H9 (cell line): ENCODE data around the gene TBC1D22A. TPM values are rescaled to one million over a fixed set of nuclear protein-coding genes. Genes with fewer than 3 reads are reported as not detected.

Source experiments
- DNase-seq: peaks from one replicate; pipeline ENCODE4 v3.0.0-alpha.2; 2017
- H2AFZ ChIP-seq: one replicate; pipeline ENCODE4 v1.6.1; 2013; ENCODE audit warnings: mild to moderate bottlenecking, low read length, control low read depth, moderate library complexity
- H2AK5ac ChIP-seq: 2 replicates; pipeline ENCODE4 v1.6.1; 2013; ENCODE audit warnings: low read length, control low read depth, mixed read lengths; ENCODE audit not compliant: insufficient read length
- H2BK120ac ChIP-seq: one replicate; pipeline ENCODE4 v1.6.1; 2013; ENCODE audit warnings: low read depth, mild to moderate bottlenecking, low read length, control low read depth, inconsistent platforms; ENCODE audit not compliant: poor library complexity, severe bottlenecking
- H2BK12ac ChIP-seq: 2 replicates; pipeline ENCODE4 v1.6.1; 2013; ENCODE audit warnings: low read length, control low read depth, mixed read lengths, low read depth; ENCODE audit not compliant: insufficient read length
- H2BK15ac ChIP-seq: 2 replicates; pipeline ENCODE4 v1.6.1; 2013; ENCODE audit warnings: low read depth, low read length, control low read depth
- H2BK20ac ChIP-seq: one replicate; pipeline ENCODE4 v1.6.1; 2013; ENCODE audit warnings: low read depth, mild to moderate bottlenecking, low read length, control low read depth, inconsistent platforms; ENCODE audit not compliant: poor library complexity, severe bottlenecking
- H2BK5ac ChIP-seq: 2 replicates; pipeline ENCODE4 v1.6.1; 2013; ENCODE audit warnings: low read length, control low read depth, mixed read lengths; ENCODE audit not compliant: insufficient read length
- H3K14ac ChIP-seq: 2 replicates; pipeline ENCODE4 v1.6.1; 2013; ENCODE audit warnings: low read length, control low read depth; ENCODE audit not compliant: insufficient read depth
- H3K18ac ChIP-seq: 2 replicates; pipeline ENCODE4 v1.6.1; 2013; ENCODE audit warnings: low read depth, mild to moderate bottlenecking, mixed read lengths, low read length, control low read depth; ENCODE audit not compliant: insufficient read length
- H3K23ac ChIP-seq: 2 replicates; pipeline ENCODE4 v1.6.1; 2013; ENCODE audit warnings: low read length, control low read depth, mixed read lengths, low read depth; ENCODE audit not compliant: insufficient read length
- H3K23me2 ChIP-seq: 2 replicates; pipeline ENCODE4 v1.6.1; 2013; ENCODE audit warnings: low read depth, mild to moderate bottlenecking, mixed read lengths, low read length, control low read depth; ENCODE audit not compliant: insufficient read length, poor library complexity, severe bottlenecking
- H3K27ac ChIP-seq: 2 replicates; pipeline ENCODE4 v1.5.1; 2013; ENCODE audit warnings: low read length, control low read depth, mixed read lengths, low read depth; ENCODE audit not compliant: insufficient read length
- H3K27me3 ChIP-seq: 2 replicates; pipeline ENCODE4 v1.6.1; 2013; ENCODE audit warnings: low read length, control low read depth, inconsistent platforms; ENCODE audit not compliant: insufficient read depth
- H3K4ac ChIP-seq: 2 replicates; pipeline ENCODE4 v1.6.1; 2013; ENCODE audit warnings: low read depth, mild to moderate bottlenecking, control low read depth, inconsistent platforms, low read length, moderate library complexity
- H3K4me1 ChIP-seq: 2 replicates; pipeline ENCODE4 v1.6.1; 2013; ENCODE audit warnings: low read length, control low read depth, inconsistent platforms; ENCODE audit not compliant: insufficient read depth
- H3K4me2 ChIP-seq: 2 replicates; pipeline ENCODE4 v1.6.1; 2013; ENCODE audit warnings: low read length, control low read depth, mixed read lengths; ENCODE audit not compliant: insufficient read length, insufficient read depth
- H3K56ac ChIP-seq: 2 replicates; pipeline ENCODE4 v1.6.1; 2013; ENCODE audit warnings: low read depth, mild to moderate bottlenecking, mixed read lengths, low read length, control low read depth; ENCODE audit not compliant: insufficient read length
- H3K79me1 ChIP-seq: 2 replicates; pipeline ENCODE4 v1.6.1; 2013; ENCODE audit warnings: low read depth, mild to moderate bottlenecking, moderate library complexity, low read length, control low read depth, inconsistent platforms; ENCODE audit not compliant: insufficient read depth, poor library complexity, severe bottlenecking
- H3K79me2 ChIP-seq: 2 replicates; pipeline ENCODE4 v1.6.1; 2013; ENCODE audit warnings: low read length, control low read depth, inconsistent platforms; ENCODE audit not compliant: insufficient read depth
- H3K9ac ChIP-seq: 2 replicates; pipeline ENCODE4 v1.6.1; 2013; ENCODE audit warnings: low read length, control low read depth, mixed read lengths; ENCODE audit not compliant: insufficient read length; ENCODE audit errors: extremely low read depth
- H3K9me3 ChIP-seq: one replicate; pipeline ENCODE4 v1.6.1; 2013; ENCODE audit warnings: low read depth, low read length, inconsistent platforms; ENCODE audit not compliant: control insufficient read depth
- H3T11ph ChIP-seq: one replicate; pipeline ENCODE4 v1.6.1; 2013; ENCODE audit warnings: mild to moderate bottlenecking, low read length, control low read depth, inconsistent platforms
- H4K20me1 ChIP-seq: one replicate; pipeline ENCODE4 v1.6.1; 2013; ENCODE audit not compliant: control insufficient read depth, insufficient read length, insufficient read depth
- H4K5ac ChIP-seq: 2 replicates; pipeline ENCODE4 v1.6.1; 2013; ENCODE audit warnings: low read depth, mild to moderate bottlenecking, mixed read lengths, low read length, control low read depth; ENCODE audit not compliant: insufficient read length
- H4K8ac ChIP-seq: replicated peaks from 2 replicates; pipeline ENCODE4 v1.6.1; 2013; ENCODE audit warnings: low read length, control low read depth, mixed read lengths, low read depth; ENCODE audit not compliant: insufficient read length
- H4K91ac ChIP-seq: 2 replicates; pipeline ENCODE4 v1.6.1; 2013; ENCODE audit warnings: low read depth, mild to moderate bottlenecking, moderate library complexity, mixed read lengths, low read length, control low read depth; ENCODE audit not compliant: insufficient read length
- H3K27ac Mint-ChIP-seq, 3 experiments: 2 replicates in 2 of 3; 3 replicates in 1 of 3; pipeline ENCODE4 v1.8.0; 2020 to 2021; ENCODE audit warnings: mixed read lengths in 3 of 3, mild to moderate bottlenecking in 1 of 3, moderate library complexity in 1 of 3
- H3K27me3 Mint-ChIP-seq: 2 replicates; pipeline ENCODE4 v1.8.0; 2021; ENCODE audit warnings: low read depth, mild to moderate bottlenecking, moderate library complexity, mixed read lengths
- H3K36me3 Mint-ChIP-seq, 3 experiments: 2 replicates in 2 of 3; 3 replicates in 1 of 3; pipeline ENCODE4 v1.8.0; 2020 to 2021; ENCODE audit warnings: low read depth in 3 of 3, mixed read lengths in 3 of 3; ENCODE audit not compliant: insufficient read depth in 1 of 3
- H3K4me1 Mint-ChIP-seq, 2 experiments: 2 replicates each; pipeline ENCODE4 v1.8.0; 2020; ENCODE audit warnings: mixed read lengths in 2 of 2
- H3K4me3 Mint-ChIP-seq, 2 experiments: 2 replicates in 1 of 2; 3 replicates in 1 of 2; pipeline ENCODE4 v1.8.0; 2020 to 2021; ENCODE audit warnings: mild to moderate bottlenecking in 2 of 2, mixed read lengths in 2 of 2, moderate library complexity in 1 of 2
- H3K9me3 Mint-ChIP-seq, 2 experiments: 2 replicates in 1 of 2; 3 replicates in 1 of 2; pipeline ENCODE4 v1.8.0; 2020; ENCODE audit warnings: mild to moderate bottlenecking in 2 of 2, mixed read lengths in 2 of 2, moderate library complexity in 1 of 2
- CTCF ChIP-seq: fragments of 200-600 bp; sonication (generic); conservative IDR thresholded peaks from 3 replicates; pipeline ENCODE4 v1.8.0; 2021; ENCODE audit warnings: antibody characterized with exemption, mild to moderate bottlenecking
- WGBS: extraction: QIAGEN DNeasy Blood & Tissue Kit; methylation state at CpG from one replicate; pipeline ENCODE4 v1.1.7; 2013; ENCODE audit warnings: missing lambda C conversion rate, low lambda C conversion rate, mixed read lengths; ENCODE audit not compliant: insufficient read length; ENCODE audit errors: extremely low coverage; 5-methylcytosine and 5-hydroxymethylcytosine counted together
- total RNA-seq: library from RNA; stranded (reverse); gene quantifications from 2 replicates; pipeline ENCODE4 v1.2.1, GENCODE V29; 2021

The TBC1D22A gene
- total RNA-seq, 1 experiment from 2014 or later, result 20.8 TPM

GRCh38 chr22:46983046-46983445, 220.6 kb downstream of the TBC1D22A start:
- no peak overlapping the region for H3K23ac ChIP-seq
- H2BK20ac ChIP-seq, result no peak overlapping the region
- no peaks in the 10 kb centered on the region for H3K27me3 ChIP-seq
- no peak overlapping the region for H2BK120ac ChIP-seq
- H4K5ac ChIP-seq, result no peak overlapping the region
- no peak overlapping the region for H3K18ac ChIP-seq
- DNase-seq, result no peak
- H3K9me3 ChIP-seq, result no peaks in the 10 kb centered on the region
- no peak overlapping the region for H2BK12ac ChIP-seq
- no peak overlapping the region for H3K9ac ChIP-seq
- H4K8ac ChIP-seq, result no peak overlapping the region
- H3K23me2 ChIP-seq, result no peaks in the 10 kb centered on the region
- WGBS, result no CpG with 5 or more reads among the region's 4 CpGs
- no peaks in the 10 kb centered on the region for H3K9me3 Mint-ChIP-seq
- H2AFZ ChIP-seq, result no peak overlapping the region
- no peak overlapping the region for H3K4ac ChIP-seq
- H3T11ph ChIP-seq, result no peak overlapping the region
- H3K27me3 Mint-ChIP-seq, result no peaks in the 10 kb centered on the region
- H3K27ac ChIP-seq, result no peak overlapping the region
- no peak for TF ChIP-seq CTCF
- H3K14ac ChIP-seq, result no peak overlapping the region; the same call in 1 of the 2 replicates
- peak overlapping the region in 2 of 3 experiments; percentile 19 to 90; a peak in 3 of 7 replicates for H3K27ac Mint-ChIP-seq
- H3K56ac ChIP-seq, result no peak overlapping the region
- peaks cover 0 to 9% (median 7%) of the 10 kb centered on the region in 3 experiments; a peak in 5 of 7 replicates for H3K36me3 Mint-ChIP-seq
- H3K79me1 ChIP-seq, result no peaks in the 10 kb centered on the region
- no peak overlapping the region for H3K4me2 ChIP-seq
- peaks cover 1% of the 10 kb centered on the region for H3K79me2 ChIP-seq
- H4K20me1 ChIP-seq, result no peaks in the 10 kb centered on the region
- peaks cover 4 to 8% of the 10 kb centered on the region in 2 experiments; a peak in 3 of 4 replicates for H3K4me1 Mint-ChIP-seq
- no peak overlapping the region for H2BK5ac ChIP-seq
- no peaks in the 10 kb centered on the region for H3K4me1 ChIP-seq
- no peak overlapping the region for H4K91ac ChIP-seq
- H2AK5ac ChIP-seq, result no peak overlapping the region
- H3K4me3 Mint-ChIP-seq, result no peak overlapping the region
- no peak overlapping the region for H2BK15ac ChIP-seq
